H1 (cell line): Measurements from ENCODE around the gene SORL1-AS1.

Experiments
- CTCF ChIA-PET: fragments of 300-600 bp; sonication (Branson Sonifier 250); formaldehyde crosslinking; loops from one replicate; lab custom pipeline; 2021; ENCODE audit not compliant: partially characterized antibody; lab: Charles Lee
- POLR2A ChIA-PET: fragments of 300-600 bp; sonication (Branson Sonifier 250); formaldehyde crosslinking; loops from one replicate; lab custom pipeline; 2021; ENCODE audit warnings: inconsistent platforms; ENCODE audit not compliant: partially characterized antibody; lab: Charles Lee
- DNase-seq, 2 experiments: peaks; one replicate each; pipeline versions ENCODE4 v3.0.0 to v3.0.0-alpha.2; 2010 to 2022; ENCODE audit warnings: low spot score in 2 of 2, low read depth in 1 of 2, mixed read lengths in 1 of 2
- FAIRE-seq: peaks from 2 replicates; lab custom pipeline; 2011; peaks lifted over from hg19 to GRCh38; lab: Jason Lieb, UNC
- H2AFZ ChIP-seq: 2 replicates; pipeline ENCODE4 v1.8.1; 2012; ENCODE audit warnings: low read length, inconsistent platforms
- H2AK5ac ChIP-seq: 2 replicates; pipeline ENCODE4 v1.6.1; 2013; ENCODE audit warnings: low read depth, low read length
- H2BK120ac ChIP-seq: replicated peaks from 2 replicates; pipeline ENCODE3; 2013; ENCODE audit warnings: low read depth, low read length, inconsistent platforms
- H2BK12ac ChIP-seq: 2 replicates; pipeline ENCODE4 v1.6.1; 2013; ENCODE audit warnings: low read depth, low read length
- H2BK15ac ChIP-seq: 2 replicates; pipeline ENCODE4 v1.6.1; 2013; ENCODE audit warnings: low read length
- H2BK20ac ChIP-seq: 2 replicates; pipeline ENCODE4 v1.6.1; 2013; ENCODE audit warnings: low read length
- H2BK5ac ChIP-seq: 2 replicates; pipeline ENCODE4 v1.6.1; 2013; ENCODE audit warnings: low read depth, low read length
- H3K14ac ChIP-seq: 2 replicates; pipeline ENCODE4 v1.6.1; 2013; ENCODE audit warnings: inconsistent platforms; ENCODE audit not compliant: insufficient read length
- H3K18ac ChIP-seq: 2 replicates; pipeline ENCODE4 v1.6.1; 2013; ENCODE audit warnings: low read length; ENCODE audit errors: extremely low read depth
- H3K23ac ChIP-seq: 2 replicates; pipeline ENCODE4 v1.6.1; 2013; ENCODE audit warnings: inconsistent platforms; ENCODE audit not compliant: insufficient read length
- H3K23me2 ChIP-seq: 2 replicates; pipeline ENCODE4 v1.6.1; 2013; ENCODE audit warnings: low read depth, low read length
- H3K27ac ChIP-seq: 2 replicates; pipeline ENCODE4 v1.6.1; 2011; ENCODE audit warnings: low read depth, low read length, inconsistent platforms
- H3K27me3 ChIP-seq, 4 experiments: replicated peaks in 1 of 4; 1 replicate in 1 of 4; 2 replicates in 3 of 4; pipeline versions ENCODE4 v1.6.1 to v1.8.1; 2011 to 2013; ENCODE audit warnings: low read length in 3 of 4, mild to moderate bottlenecking in 3 of 4, inconsistent platforms in 2 of 4, mixed read lengths in 2 of 4, moderate library complexity in 1 of 4; ENCODE audit not compliant: control insufficient read depth in 3 of 4, insufficient read depth in 3 of 4; ENCODE audit errors: extremely low read depth in 1 of 4
- H3K36me3 ChIP-seq, 4 experiments: 2 replicates each; pipeline versions ENCODE4 v1.6.1 to v1.8.1; 2011 to 2013; ENCODE audit warnings: mild to moderate bottlenecking in 4 of 4, low read length in 3 of 4, moderate library complexity in 2 of 4, control low read depth in 1 of 4, inconsistent platforms in 1 of 4; ENCODE audit not compliant: insufficient read depth in 4 of 4, control insufficient read depth in 2 of 4
- H3K4ac ChIP-seq: replicated peaks from 2 replicates; pipeline ENCODE3; 2013; ENCODE audit warnings: low read length, low read depth, mixed read lengths, inconsistent platforms; ENCODE audit not compliant: insufficient read length
- H3K4me1 ChIP-seq, 4 experiments: replicated peaks in 1 of 4; 1 replicate in 1 of 4; 2 replicates in 3 of 4; pipeline versions ENCODE4 v1.6.1 to v1.8.1; 2011 to 2013; ENCODE audit warnings: low read length in 3 of 4, inconsistent platforms in 2 of 4, mixed read lengths in 1 of 4; ENCODE audit not compliant: insufficient read depth in 4 of 4, control insufficient read depth in 3 of 4
- H3K4me2 ChIP-seq, 2 experiments: 2 replicates each; pipeline versions ENCODE4 v1.6.1 to v1.8.1; 2011 to 2013; ENCODE audit warnings: low read depth in 2 of 2, low read length in 2 of 2, control low read depth in 1 of 2, inconsistent platforms in 1 of 2, mild to moderate bottlenecking in 1 of 2; ENCODE audit not compliant: insufficient read depth in 1 of 2
- H3K4me3 ChIP-seq, 4 experiments: fragments of 200-600, 300-600 bp in 1 of 4; sonication (generic), shearing (Covaris generic), sonication (Bioruptor Twin) in 1 of 4; 2 replicates each; pipeline versions ENCODE4 v1.5.1 to v1.8.1; 2011 to 2016; ENCODE audit warnings: low read length in 4 of 4, low read depth in 3 of 4, control low read depth in 2 of 4, inconsistent platforms in 2 of 4, mild to moderate bottlenecking in 2 of 4, mixed read lengths in 1 of 4, moderate library complexity in 1 of 4; ENCODE audit not compliant: insufficient read depth in 2 of 4; ENCODE audit errors: extremely low read depth in 1 of 4
- H3K56ac ChIP-seq: replicated peaks from 2 replicates; pipeline ENCODE3; 2013; ENCODE audit warnings: low read depth, mild to moderate bottlenecking, mixed read lengths, low read length, inconsistent platforms; ENCODE audit not compliant: insufficient read length
- H3K79me1 ChIP-seq: 2 replicates; pipeline ENCODE4 v1.6.1; 2013; ENCODE audit warnings: low read depth, low read length, control low read depth
- H3K79me2 ChIP-seq, 2 experiments: 2 replicates each; pipeline versions ENCODE4 v1.6.1 to v1.8.1; 2012 to 2013; ENCODE audit warnings: low read length in 2 of 2, mild to moderate bottlenecking in 2 of 2, inconsistent platforms in 1 of 2; ENCODE audit not compliant: insufficient read depth in 2 of 2, control insufficient read depth in 1 of 2
- H3K9ac ChIP-seq, 4 experiments: replicated peaks in 1 of 4; 1 replicate in 1 of 4; 2 replicates in 3 of 4; pipeline versions ENCODE4 v1.6.1 to v1.8.1; 2011 to 2013; ENCODE audit warnings: low read depth in 3 of 4, low read length in 3 of 4, control low read depth in 2 of 4, mild to moderate bottlenecking in 2 of 4, moderate library complexity in 2 of 4, inconsistent platforms in 1 of 4; ENCODE audit errors: extremely low read depth in 1 of 4
- H3K9me3 ChIP-seq, 2 experiments: 2 replicates each; pipeline versions ENCODE4 v1.6.1 to v1.8.1; 2012 to 2013; ENCODE audit warnings: mild to moderate bottlenecking in 2 of 2, moderate library complexity in 2 of 2, control low read depth in 1 of 2, inconsistent platforms in 1 of 2, low read depth in 1 of 2, low read length in 1 of 2, mixed read lengths in 1 of 2; ENCODE audit not compliant: insufficient read depth in 2 of 2
- H4K20me1 ChIP-seq, 2 experiments: replicated peaks in 1 of 2; 2 replicates each; pipeline versions ENCODE3 to v1.8.1; 2011 to 2013; ENCODE audit warnings: inconsistent platforms in 2 of 2, low read length in 2 of 2, mild to moderate bottlenecking in 1 of 2; ENCODE audit not compliant: insufficient read depth in 2 of 2, control insufficient read depth in 1 of 2
- H4K5ac ChIP-seq: 2 replicates; pipeline ENCODE4 v1.6.1; 2013; ENCODE audit warnings: low read length, low read depth, mixed read lengths, inconsistent platforms; ENCODE audit not compliant: insufficient read length
- H4K8ac ChIP-seq: 2 replicates; pipeline ENCODE4 v1.8.0; 2013; ENCODE audit warnings: mild to moderate bottlenecking, moderate library complexity, low read length, inconsistent platforms; ENCODE audit not compliant: insufficient read depth; ENCODE audit errors: extremely low read depth
- H4K91ac ChIP-seq: replicated peaks from 2 replicates; pipeline ENCODE3; 2013; ENCODE audit warnings: low read length, mixed read lengths, inconsistent platforms; ENCODE audit not compliant: insufficient read length
- HDAC6 ChIP-seq: IDR thresholded peaks from one replicate; pipeline ENCODE4 v1.7.1; 2012; ENCODE audit warnings: low read depth, mild to moderate bottlenecking, inconsistent platforms, low read length, moderate library complexity
- NANOG ChIP-seq: IDR thresholded peaks from 2 replicates; pipeline ENCODE4 v1.6.1; 2011; ENCODE audit warnings: low read length, low read depth, mild to moderate bottlenecking, inconsistent platforms; ENCODE audit not compliant: insufficient read depth, poor library complexity, severe bottlenecking
- WGBS, 2 experiments: shearing (Covaris generic) in 1 of 2; methylation state at CpG; one replicate each; pipeline versions ENCODE4 v1.1.6 to v1.1.7; 2013 to 2015; ENCODE audit warnings: low lambda C conversion rate in 2 of 2, mixed read lengths in 2 of 2, inconsistent platforms in 1 of 2, low coverage in 1 of 2, missing lambda C conversion rate in 1 of 2; ENCODE audit not compliant: insufficient replicate concordance in 2 of 2, insufficient coverage in 1 of 2, insufficient read length in 1 of 2; ENCODE audit errors: extremely low coverage in 1 of 2, missing lambda C conversion rate in 1 of 2; 5-methylcytosine and 5-hydroxymethylcytosine counted together

The SORL1-AS1 gene

DNA sequence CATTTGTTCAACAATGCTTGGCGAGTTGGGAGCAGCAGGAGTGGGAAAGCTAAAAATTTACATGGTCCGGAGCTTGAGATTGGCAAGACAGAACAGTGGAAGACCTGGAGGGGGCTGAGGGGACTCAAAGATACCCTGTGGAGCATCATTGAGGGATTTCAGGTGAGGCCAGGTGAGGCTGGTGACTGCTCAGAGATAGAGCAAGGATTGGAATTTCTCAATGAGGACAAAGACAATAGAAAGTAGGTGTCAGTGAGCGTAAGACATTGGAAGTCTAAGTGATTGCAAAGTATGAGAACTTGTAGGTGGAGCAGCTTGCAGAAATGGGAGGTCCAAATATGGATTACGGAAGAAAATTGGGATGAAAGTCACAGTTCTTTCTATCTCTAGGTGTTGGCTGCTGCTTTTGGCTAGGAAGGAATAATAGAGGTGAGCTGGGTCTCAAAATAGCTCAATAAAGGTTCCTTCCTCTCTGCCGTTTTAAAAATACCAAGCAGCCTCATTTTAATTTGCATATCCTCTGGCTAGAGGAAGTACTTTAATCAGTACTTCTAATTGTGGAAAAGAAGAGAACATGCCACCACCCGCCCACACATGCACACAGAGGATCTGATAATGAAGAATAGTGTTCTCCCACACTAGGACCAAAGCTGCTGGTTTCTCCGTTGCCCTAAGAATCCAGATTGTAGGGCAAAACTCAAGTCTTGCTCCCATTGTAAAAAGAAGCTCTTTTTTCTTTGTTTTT, 41.8 kb upstream of the SORL1-AS1 start:
- Histone ChIP-seq H3K27me3 (no peaks in the 10 kb centered on the region), H3K23me2 (no peaks in the 10 kb centered on the region), H2BK20ac (no peak overlapping the region), H2AK5ac (no peak overlapping the region), H3K27ac (no peak overlapping the region), H3K9ac (no peak overlapping the region), H4K8ac (no peak overlapping the region), H3K9me3 (no peaks in the 10 kb centered on the region), H2BK5ac (peak overlapping the region; percentile 0; the same call in 1 of the 2 replicates), H3K79me1 (no peaks in the 10 kb centered on the region; the same call in 1 of the 2 replicates), H2BK15ac (no peak overlapping the region), H3K4ac (no peak overlapping the region), H3K4me1 (peaks cover 0 to 11% (median 6%) of the 10 kb centered on the region in 4 experiments; a peak in 4 of 7 replicates), H3K56ac (no peak overlapping the region), H2BK120ac (no peak overlapping the region), H3K14ac (no peak overlapping the region), H4K91ac (no peak overlapping the region), H3K4me3 (no peak overlapping the region), H3K18ac (no peak overlapping the region), H4K5ac (no peak overlapping the region), H3K23ac (no peak overlapping the region), H2AFZ (no peak overlapping the region), H2BK12ac (no peak overlapping the region), H3K36me3 (peaks cover 3 to 47% (median 22%) of the 10 kb centered on the region in 4 experiments; a peak in 6 of 8 replicates), H3K4me2 (peak overlapping the region; percentile 6 to 12; a peak in 1 of 4 replicates), H4K20me1 (no peaks in the 10 kb centered on the region), H3K79me2 (no peaks in the 10 kb centered on the region)
- 81% methylated on average over 7 of the region's 7 CpGs; no CpG with 5 or more reads in 1 of the 2 experiments for WGBS, 2 experiments
- no peak for DNase-seq
- ChIA-PET POLR2A (interaction anchor here (1.2 to 2.3 kb wide), 3 partner anchors 10 to 15 kb away, joined by 3 to 6 read pairs (median 4); no protein-coding TSS in a partner anchor), CTCF (interaction anchor here (0.8 to 3.4 kb wide), 5 partner anchors 11 to 299 kb away, joined by 3 to 11 read pairs (median 4); partner anchors contain the start of genes SORL1 and SORL1-AS1)
- TF ChIP-seq NANOG (peak; percentile 19), HDAC6 (no peak)
- peak; percentile 50 for FAIRE-seq
